Chondrocyte (in vitro differentiated cells): ENCODE measurements around the gene COL4A3. TPM values are rescaled to one million over a fixed set of nuclear protein-coding genes. Genes with fewer than 3 reads are reported as not detected.

Experiments
- DNase-seq: peaks from one replicate; pipeline ENCODE4 v3.0.0; 2021; ENCODE audit warnings: mixed read lengths, low spot score
- H3K27ac Mint-ChIP-seq: one replicate; pipeline ENCODE4 v1.8.0; 2021; ENCODE audit warnings: mild to moderate bottlenecking, moderate library complexity, mixed read lengths; ENCODE audit not compliant: unreplicated experiment
- H3K27me3 Mint-ChIP-seq: 2 replicates; pipeline ENCODE4 v1.8.0; 2021; ENCODE audit warnings: low read depth, mixed read lengths
- H3K36me3 Mint-ChIP-seq: 2 replicates; pipeline ENCODE4 v1.8.0; 2021; ENCODE audit warnings: low read depth, mixed read lengths
- H3K4me1 Mint-ChIP-seq: 2 replicates; pipeline ENCODE4 v1.8.0; 2021; ENCODE audit warnings: low read depth, mild to moderate bottlenecking, mixed read lengths
- H3K4me3 Mint-ChIP-seq: one replicate; pipeline ENCODE4 v1.8.0; 2021; ENCODE audit warnings: mild to moderate bottlenecking, moderate library complexity, mixed read lengths; ENCODE audit not compliant: unreplicated experiment
- H3K9me3 Mint-ChIP-seq: 2 replicates; pipeline ENCODE4 v1.8.0; 2021; ENCODE audit warnings: low read depth, mixed read lengths
- total RNA-seq: library from RNA; stranded (reverse); gene quantifications from 3 replicates; pipeline ENCODE4 v1.2.1, GENCODE V29; 2021
- TF ChIP-seq, protein P1 (sequence below): fragments of 200-600 bp; sonication (generic); IDR thresholded peaks from 2 replicates; pipeline ENCODE4 v1.5.0; 2021; ENCODE audit warnings: antibody characterized with exemption, mild to moderate bottlenecking, moderate library complexity

COL4A3 gene
- total RNA-seq, 1 donor from 2014 or later, result 1.2 TPM

DNA sequence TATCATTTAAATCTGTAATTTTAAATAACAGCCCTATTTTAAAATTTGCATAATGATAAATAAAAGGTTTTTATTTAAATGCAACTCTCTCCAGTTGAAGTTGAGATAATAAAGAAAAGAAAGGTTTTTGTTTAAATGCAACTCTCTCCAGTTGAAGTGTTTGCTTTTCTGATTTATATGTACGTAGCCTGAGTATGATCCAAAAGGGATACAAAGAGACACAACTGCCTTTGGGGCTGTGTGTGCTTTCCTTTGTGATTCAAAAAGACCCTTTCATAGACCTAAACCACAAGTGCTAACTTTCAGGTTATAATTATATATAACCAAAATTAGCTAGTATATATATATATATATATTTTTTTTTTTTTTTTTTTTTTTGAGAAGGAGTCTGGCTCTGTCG lies 84.5 kb downstream of the COL4A3 start:
- H3K27me3 Mint-ChIP-seq, result peaks cover 1% of the 10 kb centered on the region
- H3K36me3 Mint-ChIP-seq, result no peaks in the 10 kb centered on the region
- TF ChIP-seq, protein P1, sequence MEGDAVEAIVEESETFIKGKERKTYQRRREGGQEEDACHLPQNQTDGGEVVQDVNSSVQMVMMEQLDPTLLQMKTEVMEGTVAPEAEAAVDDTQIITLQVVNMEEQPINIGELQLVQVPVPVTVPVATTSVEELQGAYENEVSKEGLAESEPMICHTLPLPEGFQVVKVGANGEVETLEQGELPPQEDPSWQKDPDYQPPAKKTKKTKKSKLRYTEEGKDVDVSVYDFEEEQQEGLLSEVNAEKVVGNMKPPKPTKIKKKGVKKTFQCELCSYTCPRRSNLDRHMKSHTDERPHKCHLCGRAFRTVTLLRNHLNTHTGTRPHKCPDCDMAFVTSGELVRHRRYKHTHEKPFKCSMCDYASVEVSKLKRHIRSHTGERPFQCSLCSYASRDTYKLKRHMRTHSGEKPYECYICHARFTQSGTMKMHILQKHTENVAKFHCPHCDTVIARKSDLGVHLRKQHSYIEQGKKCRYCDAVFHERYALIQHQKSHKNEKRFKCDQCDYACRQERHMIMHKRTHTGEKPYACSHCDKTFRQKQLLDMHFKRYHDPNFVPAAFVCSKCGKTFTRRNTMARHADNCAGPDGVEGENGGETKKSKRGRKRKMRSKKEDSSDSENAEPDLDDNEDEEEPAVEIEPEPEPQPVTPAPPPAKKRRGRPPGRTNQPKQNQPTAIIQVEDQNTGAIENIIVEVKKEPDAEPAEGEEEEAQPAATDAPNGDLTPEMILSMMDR, result no peak
- H3K9me3 Mint-ChIP-seq, result no peaks in the 10 kb centered on the region
- H3K4me3 Mint-ChIP-seq, result no peak overlapping the region
- H3K27ac Mint-ChIP-seq, result no peak overlapping the region
- no peak for DNase-seq
- no peaks in the 10 kb centered on the region for H3K4me1 Mint-ChIP-seq

DNA sequence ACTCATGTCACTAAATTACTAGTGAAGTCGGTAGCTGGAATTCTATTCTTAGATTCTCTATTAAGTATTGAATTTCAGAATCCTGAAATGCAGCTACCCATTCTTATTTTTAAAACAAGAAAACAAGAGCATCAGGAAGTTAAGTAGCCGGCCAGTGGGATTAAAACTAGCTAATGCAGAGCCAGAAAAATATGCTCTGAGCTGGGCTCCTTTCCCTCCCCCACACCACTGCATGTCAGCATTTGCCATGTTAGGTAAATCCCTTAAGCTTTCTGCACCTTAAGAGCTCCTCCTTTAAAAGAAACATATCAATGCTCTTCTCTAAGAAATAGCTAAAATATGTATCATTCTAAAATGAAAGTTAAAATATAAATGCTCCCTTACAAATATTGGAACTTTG lies 88.4 kb downstream of the COL4A3 start:
- Mint-ChIP-seq H3K4me1 (no peaks in the 10 kb centered on the region), H3K9me3 (no peaks in the 10 kb centered on the region), H3K27ac (no peak overlapping the region), H3K36me3 (no peaks in the 10 kb centered on the region), H3K4me3 (no peak overlapping the region), H3K27me3 (no peaks in the 10 kb centered on the region)
- DNase-seq, result no peak
- TF ChIP-seq, protein P1, result no peak

- H3K9me3 Mint-ChIP-seq, result no peaks in the 10 kb centered on the region
- no peak for DNase-seq
- TF ChIP-seq, protein P1, result no peak
Measured at GRCh38 chr2:227256605-227257004, 92.2 kb downstream of the COL4A3 start.

GRCh38 chr2:227257820-227258219 lies 93.4 kb downstream of the COL4A3 start:
- Mint-ChIP-seq H3K4me3 (no peak overlapping the region), H3K4me1 (no peaks in the 10 kb centered on the region), H3K27me3 (no peaks in the 10 kb centered on the region), H3K36me3 (no peaks in the 10 kb centered on the region), H3K9me3 (no peaks in the 10 kb centered on the region), H3K27ac (no peak overlapping the region)
- no peak for DNase-seq
- TF ChIP-seq, protein P1, result no peak

More at GRCh38 chr2:227256605-227257004, 92.2 kb downstream of the COL4A3 start:
- H3K36me3 Mint-ChIP-seq, result no peaks in the 10 kb centered on the region
- no peaks in the 10 kb centered on the region for H3K4me1 Mint-ChIP-seq
- no peaks in the 10 kb centered on the region for H3K27me3 Mint-ChIP-seq
- no peak overlapping the region for H3K27ac Mint-ChIP-seq
- H3K4me3 Mint-ChIP-seq, result no peak overlapping the region

- H3K36me3 Mint-ChIP-seq, result no peaks in the 10 kb centered on the region
- H3K4me3 Mint-ChIP-seq, result no peak overlapping the region
- DNase-seq, result no peak
- TF ChIP-seq, protein P1, result no peak
- H3K27ac Mint-ChIP-seq, result no peak overlapping the region
- no peaks in the 10 kb centered on the region for H3K9me3 Mint-ChIP-seq
- no peaks in the 10 kb centered on the region for H3K4me1 Mint-ChIP-seq
- H3K27me3 Mint-ChIP-seq, result no peaks in the 10 kb centered on the region
Measured at GRCh38 chr2:227260041-227260440, 95.6 kb downstream of the COL4A3 start.
